Stimulated activated CD4-positive, alpha-beta T cell treated with anti-CD3 and anti-CD28 coated beads, Interleukin-4, amount 100 ng/mL, for 1 hour (primary cell): ENCODE data around the gene ADAT3.

Experiments used
- DNase-seq: peaks from one replicate; pipeline ENCODE4 v3.0.0-alpha.2; 2020

Gene ADAT3

DNA sequence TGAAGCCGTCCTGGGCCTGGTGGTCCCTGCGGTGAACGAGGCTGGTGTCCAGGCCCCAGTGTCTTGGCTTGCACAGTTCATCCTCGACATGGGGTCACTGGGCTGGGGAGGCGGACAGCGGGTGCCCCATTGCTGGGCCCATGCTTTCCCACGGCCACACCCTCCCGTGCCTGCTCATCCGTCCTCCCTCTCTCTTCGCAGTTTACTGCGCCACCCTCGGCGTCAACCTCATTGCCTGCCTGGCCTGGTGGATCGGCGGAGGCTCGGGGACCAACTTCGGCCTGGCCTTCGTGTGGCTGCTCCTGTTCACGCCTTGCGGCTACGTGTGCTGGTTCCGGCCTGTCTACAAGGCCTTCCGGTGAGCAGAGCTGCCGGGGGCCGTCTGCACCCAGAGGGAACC is 12.7 kb downstream of the ADAT3 start:
- DNase-seq, result no peak

DNA sequence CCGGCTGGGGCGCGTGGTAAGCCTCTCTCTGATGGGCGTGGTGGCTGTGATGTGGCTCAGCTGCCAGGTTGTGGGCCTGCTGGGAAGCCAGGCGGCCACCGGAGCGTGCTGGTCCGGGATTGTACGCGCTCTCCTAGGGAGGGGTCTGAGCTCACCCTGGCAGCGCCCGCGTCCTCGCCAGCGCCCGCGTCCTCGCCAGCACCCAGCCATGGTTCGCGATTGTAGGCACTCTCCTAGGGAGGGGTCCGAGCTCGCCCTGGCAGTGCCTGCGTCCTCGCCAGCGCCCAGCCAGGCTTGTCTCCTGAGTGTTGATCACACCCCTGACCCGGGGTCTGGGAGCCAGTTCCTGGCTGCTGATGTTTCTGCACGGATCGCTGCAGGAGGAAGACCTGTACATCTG is 13.8 kb downstream of the ADAT3 start:
- DNase-seq, result no peak

DNA sequence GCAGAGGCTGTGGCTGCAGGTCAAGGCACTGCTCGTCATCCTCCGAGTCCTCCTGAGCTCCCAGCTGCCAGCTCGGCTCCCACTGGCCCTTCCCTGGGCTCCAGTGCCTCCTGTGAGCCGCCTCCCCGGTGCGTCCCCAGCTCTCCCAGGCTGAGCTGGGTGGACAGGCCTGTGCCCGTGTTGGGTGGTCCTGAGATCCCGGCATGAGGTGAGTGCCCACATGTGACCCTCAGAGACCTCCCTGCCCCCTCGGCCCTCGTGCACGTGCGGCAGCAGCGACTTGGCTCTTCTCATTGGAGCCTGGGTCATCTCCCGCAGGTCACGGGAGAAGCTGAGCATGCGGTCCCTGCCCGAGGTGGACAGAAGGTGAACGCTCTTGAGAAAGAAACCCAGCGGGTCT is 15.4 kb downstream of the ADAT3 start:
- DNase-seq, result no peak

- DNase-seq, result no peak
These were observed 16.1 kb downstream of the ADAT3 start for GRCh38 chr19:1921326-1921725.

DNA sequence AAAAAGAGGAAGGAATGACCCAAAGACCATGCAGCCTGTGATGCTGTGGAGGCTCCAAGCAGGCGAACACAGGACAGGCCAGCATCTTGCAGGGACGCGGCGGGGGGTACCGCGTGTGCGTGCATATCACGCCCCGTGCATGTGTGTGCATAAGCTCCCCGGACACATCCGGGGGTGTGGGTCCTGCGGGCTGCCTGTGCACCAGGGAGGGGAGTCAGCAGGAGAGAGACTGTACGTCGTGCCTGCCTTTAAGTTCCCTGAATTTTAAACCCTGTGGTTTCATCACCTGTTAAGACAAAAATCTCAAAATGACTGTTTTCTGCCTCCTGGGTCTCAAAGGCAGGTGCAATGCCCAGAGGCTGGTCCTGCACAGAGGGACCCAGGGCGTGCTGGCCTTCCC is 16.6 kb downstream of the ADAT3 start:
- no peak for DNase-seq

DNA sequence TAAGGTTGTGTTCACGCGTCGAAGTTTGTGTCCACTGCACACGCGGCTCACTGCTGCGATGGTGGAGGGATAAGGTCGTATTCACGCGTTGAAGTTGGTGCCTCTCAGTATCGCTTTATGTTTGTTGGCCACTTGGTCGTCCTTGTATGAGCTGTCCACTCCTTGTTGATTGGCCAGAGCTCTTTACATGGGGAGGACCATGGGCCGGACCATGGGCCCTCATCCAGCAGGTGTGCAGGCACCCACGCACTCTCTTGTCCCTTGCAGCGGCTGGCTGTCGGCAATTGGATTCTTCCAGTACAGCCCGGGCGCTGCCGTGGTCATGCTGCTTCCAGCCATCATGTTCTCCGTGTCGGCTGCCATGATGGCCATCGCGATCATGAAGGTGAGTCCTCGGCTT is 17.6 kb downstream of the ADAT3 start:
- no peak for DNase-seq

GRCh38 chr19:1923319-1923718 is 18.1 kb downstream of the ADAT3 start:
- peak; percentile 32 for DNase-seq

- no peak for DNase-seq
These were observed 19.2 kb downstream of the ADAT3 start for GRCh38 chr19:1924320-1924961.

GRCh38 chr19:1925544-1925943 is 20.3 kb downstream of the ADAT3 start:
- no peak for DNase-seq

DNA sequence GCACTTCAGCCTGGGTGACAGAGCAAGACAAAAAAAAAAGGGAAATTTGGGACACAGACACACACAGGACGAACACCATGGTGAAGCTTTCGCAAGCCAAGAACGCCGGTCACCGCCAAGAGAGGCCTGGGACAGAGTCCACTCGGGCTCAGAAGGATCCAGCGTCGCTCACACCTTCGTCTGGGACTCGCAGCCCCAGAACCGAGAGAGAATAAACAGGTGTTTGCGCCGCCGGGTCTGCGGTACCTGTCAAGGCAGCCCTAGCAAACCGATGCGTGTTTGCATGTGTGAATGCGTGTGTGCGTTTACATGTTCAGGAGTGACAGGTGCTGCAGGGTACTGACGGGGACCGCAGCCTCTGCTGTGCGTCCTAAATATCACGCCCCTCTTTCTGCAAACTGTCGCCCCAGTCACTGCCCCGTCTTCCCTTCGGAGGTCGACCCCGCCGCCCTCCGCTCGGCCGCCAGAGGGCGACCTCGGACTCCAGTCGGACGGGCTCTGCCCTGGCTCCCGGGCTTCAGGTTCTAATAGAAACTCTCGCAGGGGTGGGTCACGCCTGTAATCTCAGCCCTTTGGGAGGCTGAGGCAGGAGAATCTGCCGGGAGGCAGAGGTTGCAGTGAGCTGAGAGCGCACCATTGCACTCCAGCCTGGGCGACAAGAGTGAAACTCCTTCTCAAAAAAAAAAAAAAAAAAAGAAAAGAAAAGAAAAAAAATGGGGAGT is 24.0 kb downstream of the ADAT3 start:
- DNase-seq, result peak; percentile 82

- no peak for DNase-seq
These were observed 26.2 kb downstream of the ADAT3 start for GRCh38 chr19:1931445-1931844.

DNA sequence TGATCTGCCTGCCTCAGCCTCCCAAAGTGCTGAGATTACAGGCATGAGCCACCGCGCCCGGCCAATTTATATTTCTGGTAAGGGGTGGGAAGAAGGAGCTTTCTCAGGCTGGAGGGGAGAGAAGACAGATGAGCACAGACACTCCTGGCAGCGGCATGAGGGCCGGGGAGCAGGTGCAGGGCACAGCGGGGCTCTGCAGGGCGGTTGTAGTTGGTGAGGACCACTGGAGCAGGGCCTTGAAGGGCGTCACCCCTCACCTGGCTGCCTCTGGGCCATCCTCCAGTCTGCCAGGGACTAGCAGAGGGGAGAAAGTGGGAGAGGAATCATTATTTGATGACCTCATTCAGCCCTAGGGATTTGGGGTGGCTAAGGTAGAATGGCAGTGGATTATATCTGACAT is 27.2 kb downstream of the ADAT3 start:
- no peak for DNase-seq

DNA sequence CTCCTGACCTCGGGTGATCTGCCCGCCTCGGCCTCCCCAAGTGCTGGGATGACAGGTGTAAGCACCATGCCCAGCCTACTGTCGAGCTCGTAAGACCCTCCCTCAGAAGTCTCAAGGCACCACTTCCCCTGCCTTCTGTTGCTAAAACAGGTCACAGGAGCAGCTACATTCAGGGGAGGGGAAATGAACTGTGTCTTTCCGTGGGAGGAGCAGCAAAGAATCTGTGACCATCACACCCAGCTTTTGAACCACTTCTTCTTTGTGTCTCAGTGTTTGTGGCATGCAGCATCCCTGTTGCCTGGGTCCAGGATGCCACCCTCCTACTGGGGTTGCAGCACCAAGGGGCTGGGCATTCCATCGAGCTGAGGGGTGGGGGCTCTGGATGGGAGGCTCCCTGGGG is 28.0 kb downstream of the ADAT3 start:
- DNase-seq, result no peak

DNA sequence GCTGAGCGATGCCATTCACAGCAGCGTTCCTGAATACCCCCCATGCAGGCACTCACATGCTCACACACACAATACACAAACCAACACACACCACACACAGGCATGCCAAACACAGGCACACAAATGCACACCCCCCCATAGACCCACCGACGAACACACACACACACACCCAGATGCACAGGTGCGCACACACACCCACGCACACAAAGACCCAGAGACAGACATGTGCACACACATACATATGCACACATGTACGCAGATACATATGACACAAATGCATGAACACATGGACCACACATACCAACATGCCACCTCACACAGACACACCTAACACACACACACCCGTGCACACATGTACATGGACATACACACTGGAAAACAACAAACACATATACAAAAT is 28.7 kb downstream of the ADAT3 start:
- no peak for DNase-seq

DNA sequence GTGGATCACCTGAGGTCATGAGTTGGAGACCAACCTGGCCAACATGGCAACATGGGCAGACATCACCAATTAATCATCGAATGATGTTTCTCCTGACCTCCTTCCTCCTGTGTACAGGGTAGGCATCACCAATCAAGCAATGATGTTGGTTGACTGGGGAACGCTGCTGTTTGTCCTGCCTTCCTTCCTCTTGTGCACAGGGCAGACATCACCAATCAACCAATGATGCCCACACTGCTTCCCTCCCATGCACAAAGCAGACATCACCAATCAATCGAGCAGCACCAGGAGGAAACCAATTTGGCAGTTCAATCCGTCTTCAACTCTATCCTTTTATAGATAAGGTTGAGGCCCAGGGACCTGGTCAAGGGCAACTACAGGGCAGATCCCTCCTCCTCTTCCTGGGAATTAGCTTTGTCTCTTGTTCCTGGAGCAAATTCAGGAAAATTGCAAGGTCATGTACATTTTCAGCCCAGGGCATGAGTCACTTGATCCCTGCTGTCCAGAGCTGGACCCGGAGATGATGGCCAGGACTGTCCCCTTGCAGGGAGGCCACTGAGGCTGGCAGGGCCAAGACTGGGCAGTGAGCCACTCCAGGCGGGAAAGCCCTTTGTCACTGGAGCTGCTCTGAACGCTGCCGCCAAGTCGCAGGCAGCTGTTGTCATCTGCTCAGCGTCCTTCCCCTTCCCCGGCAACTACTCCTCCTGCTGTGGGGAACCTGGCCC is 30.4 kb downstream of the ADAT3 start:
- no peak for DNase-seq

DNA sequence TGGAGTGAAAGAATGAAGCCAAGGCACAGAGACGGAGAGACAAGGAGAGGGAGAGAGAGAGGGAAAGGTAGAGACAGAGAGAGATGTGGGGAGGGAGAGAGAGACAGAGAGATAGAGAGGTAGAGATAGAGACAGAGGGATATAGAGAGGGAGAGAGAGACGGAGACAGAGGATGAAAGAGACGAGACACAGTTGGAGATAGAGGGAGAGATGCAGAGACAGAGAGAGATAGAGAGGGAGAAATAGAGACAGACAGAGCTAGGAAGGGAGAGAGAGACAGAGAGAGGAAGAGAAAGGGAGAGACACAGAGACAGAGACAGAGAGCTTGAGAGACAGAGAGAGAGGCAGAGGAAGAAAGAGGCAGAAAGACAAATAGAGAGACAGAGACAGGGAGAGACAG is 31.2 kb downstream of the ADAT3 start:
- DNase-seq, result no peak

DNA sequence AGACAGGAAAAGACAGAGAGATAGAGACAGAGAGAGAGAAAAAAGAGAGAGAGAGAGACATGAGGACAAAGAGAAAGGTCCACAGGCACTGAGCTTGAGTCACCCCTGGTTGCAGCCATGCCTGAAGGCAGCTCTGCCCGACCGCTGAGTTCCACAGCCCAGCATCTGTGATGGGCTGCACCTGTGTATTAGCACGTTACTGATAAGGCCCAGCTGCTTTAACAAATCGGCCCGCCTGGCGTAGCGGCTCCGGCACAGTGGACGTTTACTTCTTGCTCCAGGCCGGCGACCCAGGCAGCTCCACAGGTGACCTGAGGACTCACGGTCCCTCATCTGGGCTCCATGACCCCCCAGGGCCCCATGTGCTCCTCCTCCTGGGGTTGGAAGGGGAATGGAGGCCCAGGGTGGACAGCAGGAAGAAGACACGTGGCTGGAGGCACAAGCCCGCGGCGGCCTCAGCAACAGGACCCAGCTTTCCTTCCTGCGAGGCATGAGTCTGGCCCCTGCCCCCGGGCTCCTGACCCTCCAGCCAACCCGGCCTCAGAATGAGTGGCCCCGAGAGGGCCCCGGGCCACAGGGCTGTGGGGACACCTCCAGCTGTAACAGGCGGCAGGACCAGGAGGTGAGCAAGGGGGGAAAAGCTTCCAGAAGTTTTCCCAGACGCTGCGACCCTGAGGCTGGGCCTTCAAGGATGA is 31.9 kb downstream of the ADAT3 start:
- DNase-seq, result no peak

GRCh38 chr19:1938071-1938470 is 32.9 kb downstream of the ADAT3 start:
- no peak for DNase-seq

DNA sequence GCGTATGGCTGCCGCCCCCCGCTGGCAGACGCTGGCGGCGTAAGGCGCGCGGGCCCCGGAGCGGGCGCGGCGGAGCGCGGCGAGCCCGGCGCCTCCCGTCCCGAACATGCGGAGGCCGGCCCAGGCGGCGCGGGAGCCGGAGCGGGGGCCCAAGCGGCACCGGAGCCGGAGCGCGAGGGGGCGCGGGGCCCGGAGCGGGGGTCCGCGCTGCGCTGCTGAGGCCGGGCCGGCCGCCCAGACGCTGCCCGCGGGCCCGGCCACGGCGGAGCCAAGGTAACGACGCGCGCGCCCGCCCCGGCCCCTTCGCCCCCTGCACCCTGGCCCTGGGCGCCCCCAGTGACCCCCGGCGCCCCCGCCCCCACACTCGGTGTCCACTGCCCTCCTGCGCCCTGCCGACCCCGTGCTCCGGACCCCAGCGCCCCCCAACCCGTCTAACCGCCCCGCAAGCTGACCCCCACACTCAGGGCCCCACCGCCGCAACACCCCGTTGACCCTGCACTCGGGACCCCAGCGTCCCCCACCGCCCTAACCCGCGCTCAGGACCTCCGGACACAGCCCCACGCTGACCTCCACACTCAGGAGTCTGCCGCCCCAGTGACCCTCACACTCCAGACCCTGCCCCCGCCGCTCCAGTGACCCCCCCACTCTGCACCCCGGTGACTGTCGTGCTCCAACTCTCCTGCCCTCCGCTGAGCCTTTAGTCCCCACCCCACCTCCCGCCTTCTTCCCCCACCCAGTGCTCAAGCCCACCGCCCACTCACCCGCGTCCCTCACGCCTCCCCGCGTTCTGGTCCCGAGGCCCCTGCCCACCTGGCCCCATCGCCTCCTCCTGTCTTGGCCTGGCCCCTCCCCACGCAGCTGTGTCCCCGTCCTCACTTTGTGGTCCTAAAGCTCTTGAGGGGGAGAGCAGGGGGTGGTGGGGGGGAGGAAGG is 36.2 kb downstream of the ADAT3 start, which contains the start of gene CSNK1G2:
TSS of gene CSNK1G2 (plus strand) at position 27 of the 932 bp plus-strand sequence. CDS start 28,601 bp downstream, outside the sequence.
- DNase-seq, result peak; percentile 40

DNA sequence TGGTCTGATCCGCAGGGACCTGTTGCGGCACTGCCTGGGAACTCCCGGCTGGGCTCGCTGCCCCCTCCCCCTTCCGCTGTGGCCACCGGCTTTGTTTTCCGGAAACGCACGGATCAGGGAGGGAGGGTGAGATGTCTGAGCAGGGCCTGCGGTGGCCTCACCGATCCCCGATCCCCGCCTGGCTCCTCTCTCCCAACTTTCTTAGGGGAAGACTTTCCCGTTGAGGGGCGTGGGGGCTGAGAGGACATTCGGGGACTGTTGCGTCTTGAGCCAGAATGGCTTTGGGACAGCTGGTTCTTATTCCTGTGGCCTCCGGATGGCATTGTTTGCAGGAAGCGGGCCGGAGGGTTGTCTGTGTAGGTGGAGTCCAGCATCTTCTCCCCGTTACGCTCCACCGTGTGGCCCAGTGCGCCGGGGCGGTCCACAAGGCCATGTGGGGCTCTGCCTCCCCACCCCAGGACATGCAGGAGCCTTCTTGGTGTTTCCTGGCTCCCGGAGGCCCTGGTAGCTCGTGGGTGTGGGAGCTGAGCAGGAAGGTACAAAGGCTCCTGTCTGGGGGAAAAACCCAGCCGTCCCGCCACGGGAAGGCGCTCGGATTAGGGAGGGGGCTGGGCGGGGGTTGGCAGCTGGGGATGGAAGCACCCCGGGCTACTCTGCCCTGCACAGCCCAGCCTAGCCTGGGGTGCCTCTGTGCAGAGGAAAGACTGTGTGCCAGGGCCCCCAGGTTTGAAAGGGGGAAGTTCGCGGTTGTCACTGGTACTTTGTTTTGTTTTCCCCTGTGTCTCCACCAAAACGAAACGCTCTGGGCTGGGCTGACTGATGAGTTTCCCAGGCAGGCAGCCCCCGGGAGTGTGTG is 37.1 kb downstream of the ADAT3 start:
- DNase-seq, result peak; percentile 64

- DNase-seq, result no peak
These were observed 37.8 kb downstream of the ADAT3 start for GRCh38 chr19:1942934-1943555.
